HCT116 (cell line): Measurements from ENCODE around the gene RCN2. TPM values are rescaled to one million over a fixed set of nuclear protein-coding genes. Genes with fewer than 3 reads are reported as not detected.

Source experiments
- ATAC-seq: fragments of 200-7000 bp; cut with Tn5 transposase; 2 replicates; pipeline ENCODE4 v1.9.1; 2020; ENCODE audit warnings: mild to moderate bottlenecking, moderate library complexity
- BruUV-seq: library from RNA; stranded (reverse); fragments of 400-500 nt; replicated peaks from 2 replicates; lab custom pipeline; 2021; lab: Mats Ljungman, UMichigan
- CTCF ChIA-PET: fragments of 300-600 bp; sonication (Branson Sonifier 250); formaldehyde crosslinking; loops from one replicate; lab custom pipeline; 2021; ENCODE audit warnings: antibody characterized with exemption; lab: Charles Lee
- POLR2A ChIA-PET: fragments of 300-600, 350-600 bp; sonication (Branson Sonifier 250); formaldehyde crosslinking; loops from one replicate; lab custom pipeline; 2021; ENCODE audit warnings: antibody characterized with exemption; lab: Charles Lee
- RAD21 ChIA-PET, 2 experiments: fragments of 300-600 bp; sonication (Branson Sonifier 250); formaldehyde crosslinking; loops; one replicate each; lab custom pipeline; 2023; ENCODE audit warnings: low total read pairs in 2 of 2; ENCODE audit not compliant: uncharacterized antibody in 2 of 2, unreplicated experiment in 2 of 2, low non-redundant PET in 1 of 2; lab: Charles Lee
- DNase-seq: peaks from one replicate; pipeline ENCODE4 v3.0.0-alpha.2; 2010; ENCODE audit warnings: low read depth, low spot score
- H2AFZ ChIP-seq: fragments of 200-600 bp; shearing (Covaris generic), sonication (generic); 2 replicates; pipeline ENCODE4 v1.6.1; 2017; ENCODE audit warnings: low read depth, mixed run types, mixed read lengths, antibody characterized with exemption, low read length; ENCODE audit not compliant: poor library complexity, severe bottlenecking
- H3K27ac ChIP-seq: 2 replicates; pipeline ENCODE4 v1.5.1; 2012; ENCODE audit warnings: low read depth, low read length
- H3K27me3 ChIP-seq: fragments of 200-600 bp; sonication (generic); 2 replicates; pipeline ENCODE4 v1.6.1; 2016; ENCODE audit warnings: mixed run types, low read length, mixed read lengths; ENCODE audit not compliant: insufficient read depth
- H3K36me3 ChIP-seq, 2 experiments: fragments of 200-500 bp in 1 of 2; fragments of 200-600 bp in 1 of 2; sonication (Bioruptor generic) in 1 of 2; sonication (generic) in 1 of 2; 2 replicates each; pipeline versions ENCODE4 v1.5.1 to v1.6.1; 2014 to 2016; ENCODE audit warnings: low read length in 2 of 2, inconsistent platforms in 1 of 2, mixed read lengths in 1 of 2, mixed run types in 1 of 2; ENCODE audit not compliant: insufficient read depth in 2 of 2, control insufficient read depth in 1 of 2
- H3K4me1 ChIP-seq, 2 experiments: fragments of 200-600 bp in 1 of 2; sonication (generic) in 1 of 2; 2 replicates each; pipeline versions ENCODE4 v1.5.1 to v1.6.1; 2012 to 2017; ENCODE audit warnings: low read length in 2 of 2, inconsistent platforms in 1 of 2, mild to moderate bottlenecking in 1 of 2, mixed read lengths in 1 of 2, mixed run types in 1 of 2, moderate library complexity in 1 of 2; ENCODE audit not compliant: insufficient read depth in 2 of 2, control insufficient read depth in 1 of 2
- H3K4me2 ChIP-seq: fragments of 200-600 bp; sonication (generic); 2 replicates; pipeline ENCODE4 v1.6.1; 2017; ENCODE audit warnings: mixed run types, low read length, mixed read lengths
- H3K4me3 ChIP-seq, 2 experiments: fragments of 200-600 bp in 1 of 2; sonication (generic) in 1 of 2; replicated peaks in 1 of 2; 2 replicates each; pipeline ENCODE4 v1.5.1; 2011 to 2016; ENCODE audit warnings: low read length in 2 of 2, control low read depth in 1 of 2, low read depth in 1 of 2, mild to moderate bottlenecking in 1 of 2, mixed read lengths in 1 of 2, mixed run types in 1 of 2
- H3K79me2 ChIP-seq: fragments of 200-600 bp; sonication (generic); 2 replicates; pipeline ENCODE4 v1.6.1; 2017; ENCODE audit warnings: mild to moderate bottlenecking, mixed run types, low read length, moderate library complexity, mixed read lengths; ENCODE audit not compliant: insufficient read depth
- H3K9ac ChIP-seq: fragments of 200-600 bp; sonication (generic); 2 replicates; pipeline ENCODE4 v1.6.1; 2016; ENCODE audit warnings: low read length, mixed read lengths
- H3K9me2 ChIP-seq: fragments of 200-600 bp; sonication (generic), shearing (Covaris generic); 2 replicates; pipeline ENCODE4 v1.6.1; 2017; ENCODE audit warnings: mixed run types, mild to moderate bottlenecking, moderate library complexity; ENCODE audit not compliant: insufficient read depth
- H3K9me3 ChIP-seq, 2 experiments: fragments of 200-500 bp in 1 of 2; fragments of 200-600 bp in 1 of 2; sonication (Bioruptor generic) in 1 of 2; sonication (generic) in 1 of 2; 2 replicates each; pipeline ENCODE4 v1.6.1; 2014 to 2017; ENCODE audit warnings: low read length in 2 of 2, mixed read lengths in 2 of 2, inconsistent platforms in 1 of 2, low read depth in 1 of 2, mild to moderate bottlenecking in 1 of 2, mixed run types in 1 of 2, moderate library complexity in 1 of 2; ENCODE audit not compliant: control insufficient read depth in 1 of 2, insufficient read depth in 1 of 2
- H4K20me1 ChIP-seq: fragments of 200-600 bp; sonication (generic), shearing (Covaris generic); 2 replicates; pipeline ENCODE4 v1.6.1; 2017; ENCODE audit warnings: mixed run types, mild to moderate bottlenecking, moderate library complexity; ENCODE audit not compliant: insufficient read depth
- ATF3 ChIP-seq: IDR thresholded peaks from 2 replicates; pipeline ENCODE4 v1.6.1; 2012
- CBX3 ChIP-seq: IDR thresholded peaks from 2 replicates; pipeline ENCODE4 v1.6.1; 2012; ENCODE audit warnings: low read depth
- ELF1 ChIP-seq: IDR thresholded peaks from 2 replicates; pipeline ENCODE4 v1.6.1; 2012; ENCODE audit warnings: low read depth, borderline replicate concordance
- EZH2phosphoT487 ChIP-seq: fragments of 200-600 bp; IDR thresholded peaks from 2 replicates; pipeline ENCODE4 v1.6.1; 2018; ENCODE audit warnings: antibody characterized with exemption, borderline replicate concordance
- FOSL1 ChIP-seq: IDR thresholded peaks from 2 replicates; pipeline ENCODE4 v1.6.1; 2012; ENCODE audit warnings: low read depth
- POLR2A ChIP-seq: IDR thresholded peaks from 2 replicates; pipeline ENCODE4 v1.7.0; 2011; ENCODE audit warnings: borderline replicate concordance; ENCODE audit not compliant: insufficient read depth, insufficient read length; ENCODE audit errors: extremely low read depth
- RAD21 ChIP-seq: IDR thresholded peaks from 2 replicates; pipeline ENCODE4 v1.6.1; 2012; ENCODE audit warnings: low read depth, mild to moderate bottlenecking
- SIN3A ChIP-seq: IDR thresholded peaks from 2 replicates; pipeline ENCODE4 v1.6.1; 2012; ENCODE audit warnings: low read depth
- TCF7L2 ChIP-seq: IDR thresholded peaks from 2 replicates; pipeline ENCODE4 v1.7.0; 2011; ENCODE audit warnings: borderline replicate concordance, inconsistent platforms; ENCODE audit not compliant: insufficient read depth, insufficient read length; ENCODE audit errors: extremely low read depth
- intact Hi-C: fragments of 100-400 bp; cut with micrococcal nuclease; formaldehyde crosslinking; loops from 2 replicates; pipeline ENCODE4 v1.10.0; 2022
- total RNA-seq: library from RNA; stranded (reverse); gene quantifications from one replicate; pipeline ENCODE4 v1.2.1, GENCODE V29; 2021; ENCODE audit not compliant: unreplicated experiment
- TF ChIP-seq, protein P1 (sequence below), 3 experiments: fragments of 200-600 bp in 1 of 3; sonication (generic) in 1 of 3; IDR thresholded peaks in 2 of 3; conservative IDR thresholded peaks in 1 of 3; 2 replicates each; pipeline ENCODE4 v1.5.1; 2012 to 2017; ENCODE audit warnings: low read depth in 2 of 3, low read length in 2 of 3, antibody characterized with exemption in 1 of 3, borderline replicate concordance in 1 of 3, control low read depth in 1 of 3, mild to moderate bottlenecking in 1 of 3, mixed read lengths in 1 of 3, mixed run types in 1 of 3, moderate library complexity in 1 of 3; ENCODE audit not compliant: insufficient read depth in 1 of 3

RCN2 gene
- total RNA-seq, 1 experiment from 2014 or later = 71.5 TPM

- TF ChIP-seq CBX3 = no peak
- TF ChIP-seq ELF1 = no peak
- TF ChIP-seq, all 23 proteins: peak for 0
These were observed 41.1 kb downstream of the RCN2 start (continued) for GRCh38 chr15:76972389-76973361.

GRCh38 chr15:76973362-76973743 lies 41.8 kb downstream of the RCN2 start:
- intact Hi-C loops = no loop called here
- H3K4me2 ChIP-seq = no peak overlapping the region
- TF ChIP-seq, protein P1, sequence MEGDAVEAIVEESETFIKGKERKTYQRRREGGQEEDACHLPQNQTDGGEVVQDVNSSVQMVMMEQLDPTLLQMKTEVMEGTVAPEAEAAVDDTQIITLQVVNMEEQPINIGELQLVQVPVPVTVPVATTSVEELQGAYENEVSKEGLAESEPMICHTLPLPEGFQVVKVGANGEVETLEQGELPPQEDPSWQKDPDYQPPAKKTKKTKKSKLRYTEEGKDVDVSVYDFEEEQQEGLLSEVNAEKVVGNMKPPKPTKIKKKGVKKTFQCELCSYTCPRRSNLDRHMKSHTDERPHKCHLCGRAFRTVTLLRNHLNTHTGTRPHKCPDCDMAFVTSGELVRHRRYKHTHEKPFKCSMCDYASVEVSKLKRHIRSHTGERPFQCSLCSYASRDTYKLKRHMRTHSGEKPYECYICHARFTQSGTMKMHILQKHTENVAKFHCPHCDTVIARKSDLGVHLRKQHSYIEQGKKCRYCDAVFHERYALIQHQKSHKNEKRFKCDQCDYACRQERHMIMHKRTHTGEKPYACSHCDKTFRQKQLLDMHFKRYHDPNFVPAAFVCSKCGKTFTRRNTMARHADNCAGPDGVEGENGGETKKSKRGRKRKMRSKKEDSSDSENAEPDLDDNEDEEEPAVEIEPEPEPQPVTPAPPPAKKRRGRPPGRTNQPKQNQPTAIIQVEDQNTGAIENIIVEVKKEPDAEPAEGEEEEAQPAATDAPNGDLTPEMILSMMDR (IDR thresholded peaks at IDR 0.05 in 2 of 3, conservative IDR thresholded peaks at IDR 0.05 in 1 of 3; ENCODE audit: borderline replicate concordance in 1 of 3, insufficient read depth in 1 of 3, low read depth in 2 of 3, low read length in 2 of 3) = peak; percentile 44 to 79 (median 76); a peak in 5 of 6 replicates
- no peak for TF ChIP-seq FOSL1
- TF ChIP-seq RAD21 = peak; percentile 68
- TF ChIP-seq ATF3 = no peak
- no peak for TF ChIP-seq CBX3
- TF ChIP-seq ELF1 = no peak
- no peak for TF ChIP-seq EZH2phosphoT487
- no peak for TF ChIP-seq POLR2A
- no peak for TF ChIP-seq SIN3A
- TF ChIP-seq TCF7L2 = no peak
- no peak overlapping the region for H2AFZ ChIP-seq
- no peak overlapping the region for H3K27ac ChIP-seq
- ATAC-seq (peak; percentile 86), DNase-seq (peak; percentile 22)
- 0 out of 2 replicates have a peak, but pooled peaks cover 2% of the 10 kb centered on the region for H3K27me3 ChIP-seq
- H3K4me1 ChIP-seq = no peaks in the 10 kb centered on the region
- ChIA-PET POLR2A (no interaction called here), RAD21 (interaction anchor here in 1 of 2 experiments (0.7 kb wide), 1 partner anchor 570 kb away, joined by 3 read pairs; no protein-coding TSS in a partner anchor), CTCF (interaction anchor here (0.9 to 1.8 kb wide), 6 partner anchors 13 to 660 kb away, joined by 3 to 9 read pairs (median 4); partner anchors contain the start of gene LINGO1)
- H4K20me1 ChIP-seq = no peaks in the 10 kb centered on the region
- no peaks in the 10 kb centered on the region for H3K9me3 ChIP-seq
- no peaks in the 10 kb centered on the region for H3K9me2 ChIP-seq
- no peak overlapping the region for H3K4me3 ChIP-seq
- no peak overlapping the region for H3K9ac ChIP-seq
- no peaks in the 10 kb centered on the region for H3K36me3 ChIP-seq
- H3K79me2 ChIP-seq = no peaks in the 10 kb centered on the region
- BruUV-seq = no TSS peak
